Endothelial cell of umbilical vein (primary cell): Measurements from ENCODE around the gene VPS25.

ENCODE experiments used
- CTCF ChIP-seq, 2 donors: IDR thresholded peaks; 1 replicate in 1 of 2; 2 replicates in 1 of 2; pipeline ENCODE4 v1.5.1; 2011; ENCODE audit warnings: low read length in 2 of 2, mild to moderate bottlenecking in 2 of 2, moderate library complexity in 2 of 2, control low read depth in 1 of 2, inconsistent platforms in 1 of 2, low read depth in 1 of 2; ENCODE audit not compliant: insufficient read depth in 1 of 2; ENCODE audit errors: extremely low read depth in 1 of 2
- EZH2 ChIP-seq: IDR thresholded peaks from 2 replicates; pipeline ENCODE4 v1.6.1; 2012; ENCODE audit warnings: borderline replicate concordance, low read depth, mild to moderate bottlenecking, moderate library complexity, low read length, inconsistent platforms; ENCODE audit not compliant: severe bottlenecking
- MAX ChIP-seq: IDR thresholded peaks from 2 replicates; pipeline ENCODE4 v1.6.1; 2011; ENCODE audit not compliant: insufficient read depth, insufficient read length
- MYC ChIP-seq: IDR thresholded peaks from one replicate; pipeline ENCODE4 v1.6.1; 2011; ENCODE audit warnings: mild to moderate bottlenecking, low read depth, low read length
- POLR2A ChIP-seq: IDR thresholded peaks from 2 replicates; pipeline ENCODE4 v1.6.1; 2012; ENCODE audit warnings: low read depth, mild to moderate bottlenecking, control low read depth, low read length
- POLR2AphosphoS5 ChIP-seq: IDR thresholded peaks from 2 replicates; pipeline ENCODE4 v1.6.1; 2012; ENCODE audit warnings: low read depth, mild to moderate bottlenecking, control low read depth, low read length, moderate library complexity; ENCODE audit not compliant: insufficient read depth

GRCh38 chr17:42759982-42760651, 13.1 kb upstream of the VPS25 start:
- TF ChIP-seq CTCF (IDR thresholded peaks at IDR 0.05; ENCODE audit: extremely low read depth in 1 of 2, insufficient read depth in 1 of 2, low read depth in 1 of 2, low read length in 2 of 2) (no peak), EZH2 (no peak), MAX (no peak), POLR2A (no peak), POLR2AphosphoS5 (no peak), MYC (no peak)
